ENCODE results near the gene PRDM1. TPM values are rescaled to one million over a fixed set of nuclear protein-coding genes. Genes with fewer than 3 reads are reported as not detected.

Gene PRDM1
- total RNA-seq, 4 donors from 2014 or later: 18.3 to 75.8 (median 35.4) TPM

- H3K4me1 ChIP-seq: no peaks in the 10 kb centered on the region
- 84 to 88% methylated on average over 11 to 12 of the region's 12 CpGs for WGBS, 2 donors
- TF ChIP-seq POLR2A (IDR thresholded peaks at IDR 0.05): no peak
- TF ChIP-seq, protein P1, sequence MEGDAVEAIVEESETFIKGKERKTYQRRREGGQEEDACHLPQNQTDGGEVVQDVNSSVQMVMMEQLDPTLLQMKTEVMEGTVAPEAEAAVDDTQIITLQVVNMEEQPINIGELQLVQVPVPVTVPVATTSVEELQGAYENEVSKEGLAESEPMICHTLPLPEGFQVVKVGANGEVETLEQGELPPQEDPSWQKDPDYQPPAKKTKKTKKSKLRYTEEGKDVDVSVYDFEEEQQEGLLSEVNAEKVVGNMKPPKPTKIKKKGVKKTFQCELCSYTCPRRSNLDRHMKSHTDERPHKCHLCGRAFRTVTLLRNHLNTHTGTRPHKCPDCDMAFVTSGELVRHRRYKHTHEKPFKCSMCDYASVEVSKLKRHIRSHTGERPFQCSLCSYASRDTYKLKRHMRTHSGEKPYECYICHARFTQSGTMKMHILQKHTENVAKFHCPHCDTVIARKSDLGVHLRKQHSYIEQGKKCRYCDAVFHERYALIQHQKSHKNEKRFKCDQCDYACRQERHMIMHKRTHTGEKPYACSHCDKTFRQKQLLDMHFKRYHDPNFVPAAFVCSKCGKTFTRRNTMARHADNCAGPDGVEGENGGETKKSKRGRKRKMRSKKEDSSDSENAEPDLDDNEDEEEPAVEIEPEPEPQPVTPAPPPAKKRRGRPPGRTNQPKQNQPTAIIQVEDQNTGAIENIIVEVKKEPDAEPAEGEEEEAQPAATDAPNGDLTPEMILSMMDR (IDR thresholded peaks at IDR 0.05): no peak
- intact Hi-C loops (cut with DNase I): no loop called here
- no peak overlapping the region for H3K4me3 ChIP-seq
- H3K36me3 ChIP-seq: no peaks in the 10 kb centered on the region
- no peaks in the 10 kb centered on the region for H3K9me3 ChIP-seq
- H3K27me3 ChIP-seq: no peaks in the 10 kb centered on the region
- no peak for DNase-seq
- no peak overlapping the region for H3K27ac ChIP-seq
These were observed 69.2 kb downstream of the PRDM1 start for GRCh38 chr6:106155219-106155830.

- Histone ChIP-seq H3K27me3 (no peaks in the 10 kb centered on the region), H3K27ac (no peak overlapping the region), H3K4me1 (no peaks in the 10 kb centered on the region), H3K4me3 (no peak overlapping the region), H3K36me3 (no peaks in the 10 kb centered on the region), H3K9me3 (no peaks in the 10 kb centered on the region)
- TF ChIP-seq, protein P1 (IDR thresholded peaks at IDR 0.05): no peak
- no peak for TF ChIP-seq POLR2A (IDR thresholded peaks at IDR 0.05)
- intact Hi-C loops (cut with DNase I): no loop called here
- DNase-seq: no peak
- WGBS, 2 donors: 54 to 77% methylated on average over 3 of the region's 3 CpGs
These were observed 70.3 kb downstream of the PRDM1 start for GRCh38 chr6:106156413-106156812.

DNA sequence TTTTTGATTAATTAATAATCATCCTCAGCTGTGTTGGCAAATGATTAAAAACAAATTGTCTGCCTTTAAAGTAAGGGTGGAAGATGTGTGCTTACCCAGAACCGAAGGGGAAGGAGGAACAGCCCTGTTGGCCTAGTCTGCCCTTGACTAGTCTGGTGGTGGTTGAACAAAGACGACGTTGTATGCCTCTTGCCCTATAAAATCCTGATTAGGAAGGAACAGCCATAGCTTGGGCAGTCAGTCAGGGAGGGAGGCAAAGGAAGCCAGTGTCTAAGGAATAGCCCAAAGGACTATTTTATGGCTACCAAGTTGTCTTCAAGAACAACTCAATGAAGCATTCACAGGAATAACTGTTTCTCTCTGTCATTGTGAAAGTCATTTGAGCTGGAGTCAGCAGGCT, 70.7 kb downstream of the PRDM1 start:
- no peaks in the 10 kb centered on the region for H3K9me3 ChIP-seq
- DNase-seq: no peak
- H3K4me1 ChIP-seq: no peaks in the 10 kb centered on the region
- TF ChIP-seq POLR2A (IDR thresholded peaks at IDR 0.05): no peak
- TF ChIP-seq, protein P1 (IDR thresholded peaks at IDR 0.05): no peak
- H3K27ac ChIP-seq: no peak overlapping the region
- intact Hi-C loops (cut with DNase I): no loop called here
- H3K36me3 ChIP-seq: no peaks in the 10 kb centered on the region
- H3K27me3 ChIP-seq: no peaks in the 10 kb centered on the region
- no peak overlapping the region for H3K4me3 ChIP-seq
- 33 to 68% methylated on average over 3 of the region's 3 CpGs for WGBS, 2 donors

DNA sequence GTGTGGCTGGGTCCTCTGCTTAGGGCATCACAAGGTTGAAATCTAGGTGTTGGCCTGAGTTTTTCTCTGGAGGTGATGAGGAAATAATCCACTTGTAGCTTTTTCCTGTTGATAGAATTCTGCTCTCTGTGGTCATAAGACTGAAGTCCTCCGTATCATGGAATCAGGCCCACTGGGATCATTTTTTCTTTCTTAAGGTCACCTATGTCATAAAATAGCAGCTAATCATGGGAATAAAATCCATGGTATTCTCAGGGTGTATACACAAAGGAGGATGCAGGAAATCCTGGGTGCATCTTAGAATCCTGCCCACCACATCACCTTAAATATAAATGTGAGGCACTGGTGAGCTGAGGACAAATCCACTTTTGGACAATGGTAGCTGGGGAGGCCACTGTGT, 72.7 kb downstream of the PRDM1 start:
- Histone ChIP-seq H3K27ac (no peak overlapping the region), H3K4me3 (no peak overlapping the region), H3K9me3 (no peaks in the 10 kb centered on the region), H3K36me3 (no peaks in the 10 kb centered on the region), H3K4me1 (peaks cover 0 to 12% (median 0%) of the 10 kb centered on the region in 3 donors), H3K27me3 (no peaks in the 10 kb centered on the region)
- no peak for TF ChIP-seq POLR2A (IDR thresholded peaks at IDR 0.05)
- TF ChIP-seq, protein P1 (IDR thresholded peaks at IDR 0.05): no peak
- DNase-seq: no peak
- intact Hi-C loops (cut with DNase I): no loop called here
- WGBS, 2 donors: 70 to 92% methylated on average over 1 of the region's 1 CpG

Other genes with a start within 250 kb of the PRDM1 start
- gene ATG5, start 239.4 kb downstream of the PRDM1 start, total RNA-seq: 10 to 100 TPM; 14.6 to 34.9 (median 25.3) TPM

Data from esophagus squamous epithelium (tissue), 5 donors.